ENCODE measurements around the gene NUP93.

DNA sequence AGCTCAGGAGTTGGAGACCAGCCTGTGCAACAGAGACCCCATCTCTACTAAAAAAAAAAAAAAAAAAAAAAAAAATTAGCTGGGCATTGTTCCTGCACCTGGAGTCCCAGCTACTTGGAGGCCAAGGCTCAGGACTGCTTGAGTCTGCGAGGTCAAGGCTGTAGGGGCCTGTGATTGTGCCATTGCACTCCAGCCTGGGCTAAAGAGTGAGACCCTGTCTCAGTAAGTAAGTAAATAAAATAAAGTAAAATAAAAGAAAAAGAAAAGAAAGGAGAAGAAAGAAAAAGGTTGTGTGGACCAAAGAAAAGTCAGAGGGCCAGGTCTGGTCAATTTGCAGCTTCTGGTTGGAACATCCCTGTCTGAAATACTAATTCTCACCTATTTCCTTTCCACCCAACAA is 29.3 kb upstream of the NUP93 start:
- TF ChIP-seq, protein P1, sequence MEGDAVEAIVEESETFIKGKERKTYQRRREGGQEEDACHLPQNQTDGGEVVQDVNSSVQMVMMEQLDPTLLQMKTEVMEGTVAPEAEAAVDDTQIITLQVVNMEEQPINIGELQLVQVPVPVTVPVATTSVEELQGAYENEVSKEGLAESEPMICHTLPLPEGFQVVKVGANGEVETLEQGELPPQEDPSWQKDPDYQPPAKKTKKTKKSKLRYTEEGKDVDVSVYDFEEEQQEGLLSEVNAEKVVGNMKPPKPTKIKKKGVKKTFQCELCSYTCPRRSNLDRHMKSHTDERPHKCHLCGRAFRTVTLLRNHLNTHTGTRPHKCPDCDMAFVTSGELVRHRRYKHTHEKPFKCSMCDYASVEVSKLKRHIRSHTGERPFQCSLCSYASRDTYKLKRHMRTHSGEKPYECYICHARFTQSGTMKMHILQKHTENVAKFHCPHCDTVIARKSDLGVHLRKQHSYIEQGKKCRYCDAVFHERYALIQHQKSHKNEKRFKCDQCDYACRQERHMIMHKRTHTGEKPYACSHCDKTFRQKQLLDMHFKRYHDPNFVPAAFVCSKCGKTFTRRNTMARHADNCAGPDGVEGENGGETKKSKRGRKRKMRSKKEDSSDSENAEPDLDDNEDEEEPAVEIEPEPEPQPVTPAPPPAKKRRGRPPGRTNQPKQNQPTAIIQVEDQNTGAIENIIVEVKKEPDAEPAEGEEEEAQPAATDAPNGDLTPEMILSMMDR (IDR thresholded peaks at IDR 0.05; ENCODE audit: extremely low read depth in 1 of 2, insufficient read depth in 1 of 2, low read depth in 1 of 2, low read length in 2 of 2): no peak
- TF ChIP-seq POLR2A (IDR thresholded peaks at IDR 0.05; ENCODE audit: low read depth, low read length) (no peak), FOS (IDR thresholded peaks at IDR 0.05; ENCODE audit: borderline replicate concordance, insufficient read depth, low read length) (no peak), EZH2 (IDR thresholded peaks at IDR 0.05; ENCODE audit: borderline replicate concordance, low read depth, low read length, severe bottlenecking) (no peak), POLR2AphosphoS5 (IDR thresholded peaks at IDR 0.05; ENCODE audit: insufficient read depth, low read depth, low read length) (no peak), MYC (IDR thresholded peaks at IDR 0.05; ENCODE audit: low read depth, low read length) (no peak), JUN (IDR thresholded peaks at IDR 0.05; ENCODE audit: borderline replicate concordance, insufficient read depth, insufficient read length, low read depth) (no peak)
- TF ChIP-seq, protein P2, sequence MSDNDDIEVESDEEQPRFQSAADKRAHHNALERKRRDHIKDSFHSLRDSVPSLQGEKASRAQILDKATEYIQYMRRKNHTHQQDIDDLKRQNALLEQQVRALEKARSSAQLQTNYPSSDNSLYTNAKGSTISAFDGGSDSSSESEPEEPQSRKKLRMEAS (IDR thresholded peaks at IDR 0.05; ENCODE audit: insufficient read depth, insufficient read length): no peak
